Activated T-cell treated with anti-CD3 and anti-CD28 coated beads for 24 hours (primary cell): ENCODE data around the gene KIF13A.
"Not testable (repeated sequence)": the region's sequence is repeated elsewhere in the genome, so short reads cannot be mapped to it uniquely, and the experiment has no call there.

Experiments
- DNase-seq: peaks from one replicate; pipeline ENCODE4 v3.0.0-alpha.2; 2020; ENCODE audit warnings: low read depth

The KIF13A gene

DNA sequence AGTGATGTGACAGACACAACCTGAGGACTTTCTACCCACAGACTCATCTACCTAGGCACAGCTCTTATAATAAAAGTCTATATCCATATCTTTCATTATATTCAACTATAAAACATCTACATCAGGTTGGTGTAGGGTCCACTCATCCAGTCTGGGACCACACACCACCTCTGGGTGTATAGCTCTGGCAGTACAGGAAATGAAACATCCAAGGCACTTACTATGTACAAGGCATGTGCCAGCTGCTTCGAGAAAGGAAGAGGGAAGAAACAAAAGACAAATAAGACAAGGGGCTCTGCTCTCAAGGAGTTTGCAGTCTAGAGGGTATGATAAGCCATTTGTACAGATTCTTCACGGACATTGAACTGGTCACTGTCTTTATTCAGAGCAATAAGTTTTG is 18.6 kb downstream of the KIF13A start:
- no peak for DNase-seq

DNA sequence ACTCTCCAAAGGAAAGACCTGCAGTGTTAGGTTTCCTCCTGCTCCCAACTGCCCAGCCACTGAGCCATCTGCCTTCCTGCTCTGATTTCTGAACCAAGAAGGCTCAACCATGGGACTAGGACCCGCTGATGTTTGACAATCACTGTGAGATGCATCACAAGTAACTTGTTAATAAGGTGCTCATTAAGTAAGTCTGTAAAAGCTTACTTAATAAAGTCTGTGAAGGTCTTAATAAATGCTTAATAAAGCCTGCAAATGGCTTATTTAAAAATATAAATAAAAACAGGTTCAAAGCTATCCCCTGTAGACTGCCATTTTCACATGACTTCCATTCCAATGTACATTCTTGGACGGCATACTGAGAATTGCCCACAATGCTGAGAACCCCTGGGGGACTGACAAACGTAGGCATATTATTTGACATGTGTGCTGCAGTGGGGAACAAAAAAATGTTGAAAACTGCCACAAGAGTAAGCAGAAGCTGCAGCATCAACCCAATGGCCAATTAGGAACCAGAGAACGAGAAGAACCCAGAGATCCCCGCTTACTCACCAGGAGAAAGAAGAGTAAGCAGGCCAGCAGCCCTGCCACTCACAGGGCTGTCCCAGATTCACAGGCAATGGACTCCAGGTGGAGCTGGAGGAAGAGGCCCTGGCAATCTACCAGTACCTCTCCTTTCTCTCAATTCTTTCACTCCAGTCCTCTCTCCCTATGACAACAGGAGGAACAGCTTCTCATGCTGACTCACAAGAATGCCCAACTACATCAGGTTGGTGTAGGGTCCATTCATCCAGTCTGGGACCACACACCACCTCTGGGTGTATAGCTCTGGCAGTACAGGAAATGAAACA is 19.5 kb downstream of the KIF13A start:
- no peak for DNase-seq

GRCh38 chr6:17966451-17966850 is 21.0 kb downstream of the KIF13A start:
- no peak for DNase-seq

DNA sequence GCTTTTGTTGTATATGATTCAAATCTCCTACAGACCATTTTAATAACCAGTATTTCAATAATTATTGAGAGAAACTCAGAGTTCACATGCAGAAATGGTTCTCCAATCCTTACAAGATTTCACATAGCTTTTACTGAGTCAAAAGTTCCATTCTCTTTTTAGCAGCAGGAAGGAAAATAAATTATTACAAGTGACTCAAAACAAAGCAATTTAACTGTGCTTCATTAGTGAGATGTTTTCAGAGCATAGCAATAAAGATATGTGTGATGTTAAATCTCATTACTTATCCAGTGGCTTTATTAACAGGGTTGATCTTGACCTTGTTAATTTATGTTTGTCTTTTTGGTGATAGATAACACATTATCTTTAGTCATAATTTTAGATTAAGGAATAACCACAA is 22.0 kb downstream of the KIF13A start:
- no peak for DNase-seq

- no peak for DNase-seq
Observed at GRCh38 chr6:17964633-17965032, 22.8 kb downstream of the KIF13A start.

GRCh38 chr6:17962436-17963031 is 24.9 kb downstream of the KIF13A start:
- DNase-seq = no peak

DNA sequence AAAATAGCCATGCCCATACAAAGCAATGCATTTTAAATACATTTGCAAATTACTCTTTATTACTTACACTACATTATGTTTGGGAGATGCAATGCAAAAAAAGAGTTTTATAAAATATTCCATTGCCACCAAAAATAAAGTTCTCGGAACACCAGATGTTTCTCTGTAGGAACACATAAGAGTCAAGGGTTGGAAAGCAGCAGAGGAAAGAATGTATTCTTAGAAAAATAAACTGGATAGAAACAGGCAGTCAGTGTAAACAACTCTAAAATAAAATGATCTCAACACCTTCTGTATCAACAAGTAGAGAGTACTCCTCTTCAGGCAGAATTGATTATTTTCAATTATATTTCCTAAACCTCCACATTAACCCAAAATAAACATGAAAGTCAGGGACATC is 28.1 kb downstream of the KIF13A start:
- DNase-seq = no peak

- DNase-seq = no peak
Observed at GRCh38 chr6:17957904-17958620, 29.4 kb downstream of the KIF13A start.

- no peak for DNase-seq
Observed at GRCh38 chr6:17957498-17957897, 29.9 kb downstream of the KIF13A start.

DNA sequence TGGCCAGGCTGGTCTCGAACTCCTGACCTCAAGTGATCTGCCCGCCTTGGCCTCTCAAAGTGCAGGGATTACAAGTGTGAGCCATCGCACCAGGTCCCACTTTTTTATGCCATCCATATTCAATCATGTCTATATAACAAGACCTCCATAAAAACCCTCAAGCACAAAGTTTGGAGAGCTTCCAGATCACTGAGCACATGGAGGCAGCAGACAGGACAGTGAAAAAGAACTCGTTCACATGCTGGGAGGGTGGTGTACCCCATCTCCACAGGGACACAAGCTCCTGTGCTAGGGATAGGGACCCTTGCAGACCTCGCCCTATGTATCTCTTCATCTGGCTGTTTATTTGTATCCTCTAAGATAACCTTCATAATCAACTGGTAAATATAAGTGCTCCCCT is 30.3 kb downstream of the KIF13A start:
- DNase-seq = no peak

DNA sequence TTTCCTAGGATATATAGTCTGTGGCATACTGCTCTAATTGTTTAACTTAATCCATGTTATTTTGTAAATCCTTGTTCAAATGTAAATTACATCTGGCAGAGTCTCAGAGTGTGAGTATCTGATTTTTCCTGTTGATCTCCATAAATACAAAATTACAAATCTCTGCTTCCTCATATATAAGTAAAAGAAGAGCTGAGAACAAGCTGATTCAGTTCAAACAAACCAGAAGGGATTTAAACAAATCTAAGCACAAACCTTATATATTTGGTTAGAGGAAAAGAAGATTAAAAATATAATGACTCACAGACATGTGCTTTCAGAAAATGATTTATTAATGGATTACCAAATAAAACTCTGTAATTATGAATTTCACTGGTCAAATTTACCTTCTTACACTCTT is 37.3 kb downstream of the KIF13A start:
- no peak for DNase-seq

GRCh38 chr6:17949168-17949567 is 38.3 kb downstream of the KIF13A start:
- no peak for DNase-seq

GRCh38 chr6:17948725-17949124 is 38.7 kb downstream of the KIF13A start:
- no peak for DNase-seq

GRCh38 chr6:17947574-17947973 is 39.9 kb downstream of the KIF13A start:
- not testable (repeated sequence) for DNase-seq

GRCh38 chr6:17945575-17945974 is 41.9 kb downstream of the KIF13A start:
- DNase-seq = no peak

- no peak for DNase-seq
Observed at GRCh38 chr6:17945111-17945510, 42.3 kb downstream of the KIF13A start.

- DNase-seq = no peak
Observed at GRCh38 chr6:17941318-17941717, 46.1 kb downstream of the KIF13A start.

DNA sequence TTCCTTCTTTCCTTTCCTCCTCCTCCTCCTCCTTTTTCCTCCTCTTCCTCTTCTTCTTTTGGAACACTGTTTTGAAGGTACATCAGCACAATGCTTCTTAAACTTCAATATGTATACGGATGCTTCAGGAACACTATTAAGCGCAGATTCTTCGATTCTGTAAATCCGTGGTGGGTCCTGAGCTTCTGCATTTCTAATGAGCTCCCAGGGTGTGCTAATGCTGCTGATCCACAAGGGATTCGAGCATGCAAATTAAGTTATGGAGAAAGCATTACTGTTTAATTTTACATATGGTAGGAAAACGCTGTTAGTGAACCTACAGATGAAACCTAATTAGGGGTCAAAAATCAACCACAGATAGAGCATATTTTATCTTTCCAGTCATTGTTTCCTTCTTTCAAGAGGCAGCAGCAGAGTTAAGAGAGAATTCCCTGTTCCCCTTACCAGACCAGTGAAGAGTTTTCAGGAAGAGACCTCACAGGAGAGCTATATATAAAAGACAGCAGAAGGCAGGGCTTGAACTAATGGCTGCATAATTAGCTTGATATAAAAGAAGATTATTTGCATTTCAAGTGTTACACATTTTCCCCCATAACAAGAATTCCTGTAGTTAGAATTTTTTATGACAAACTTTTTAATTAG is 47.2 kb downstream of the KIF13A start:
- no peak for DNase-seq

DNA sequence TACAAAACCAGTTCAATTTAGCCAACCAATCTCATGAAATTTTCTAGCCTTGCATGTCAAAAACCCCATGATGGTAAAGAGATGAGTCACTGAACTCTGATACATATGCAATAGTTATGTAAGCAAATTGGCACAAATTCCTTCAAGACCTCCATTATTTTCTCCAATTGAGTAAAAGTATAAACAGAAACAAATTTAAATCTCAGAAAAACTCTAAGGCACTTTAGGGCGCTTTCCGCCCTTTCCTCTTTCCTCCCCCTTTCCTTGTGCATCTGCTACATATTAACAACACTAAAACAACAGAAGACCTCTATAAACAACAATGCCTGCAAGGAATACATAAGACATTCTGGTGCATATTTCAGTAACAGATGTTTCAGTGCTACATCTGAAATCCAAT is 48.5 kb downstream of the KIF13A start:
- DNase-seq = no peak

GRCh38 chr6:17935188-17936149 is 52.0 kb downstream of the KIF13A start:
- DNase-seq = no peak

- no peak for DNase-seq
Observed at GRCh38 chr6:17933716-17934115, 53.7 kb downstream of the KIF13A start.
